A549 treated with dexamethasone at 1 μM for 4 hours (cell line): ENCODE measurements around the gene ALDH8A1. TPM values are rescaled to one million over a fixed set of nuclear protein-coding genes. Genes with fewer than 3 reads are reported as not detected.

ENCODE experiments used
- total RNA-seq: library from RNA; stranded (reverse); fragments of 200-300 nt; extraction: Qiagen RNA extraction; gene quantifications from 5 replicates; pipeline ENCODE4 v1.2.3, GENCODE V29; 2022

ALDH8A1 gene, protein sequence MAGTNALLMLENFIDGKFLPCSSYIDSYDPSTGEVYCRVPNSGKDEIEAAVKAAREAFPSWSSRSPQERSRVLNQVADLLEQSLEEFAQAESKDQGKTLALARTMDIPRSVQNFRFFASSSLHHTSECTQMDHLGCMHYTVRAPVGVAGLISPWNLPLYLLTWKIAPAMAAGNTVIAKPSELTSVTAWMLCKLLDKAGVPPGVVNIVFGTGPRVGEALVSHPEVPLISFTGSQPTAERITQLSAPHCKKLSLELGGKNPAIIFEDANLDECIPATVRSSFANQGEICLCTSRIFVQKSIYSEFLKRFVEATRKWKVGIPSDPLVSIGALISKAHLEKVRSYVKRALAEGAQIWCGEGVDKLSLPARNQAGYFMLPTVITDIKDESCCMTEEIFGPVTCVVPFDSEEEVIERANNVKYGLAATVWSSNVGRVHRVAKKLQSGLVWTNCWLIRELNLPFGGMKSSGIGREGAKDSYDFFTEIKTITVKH
- 0.06 to 0.22 TPM (median 0.15 TPM) in 5 replicates for total RNA-seq

DNA sequence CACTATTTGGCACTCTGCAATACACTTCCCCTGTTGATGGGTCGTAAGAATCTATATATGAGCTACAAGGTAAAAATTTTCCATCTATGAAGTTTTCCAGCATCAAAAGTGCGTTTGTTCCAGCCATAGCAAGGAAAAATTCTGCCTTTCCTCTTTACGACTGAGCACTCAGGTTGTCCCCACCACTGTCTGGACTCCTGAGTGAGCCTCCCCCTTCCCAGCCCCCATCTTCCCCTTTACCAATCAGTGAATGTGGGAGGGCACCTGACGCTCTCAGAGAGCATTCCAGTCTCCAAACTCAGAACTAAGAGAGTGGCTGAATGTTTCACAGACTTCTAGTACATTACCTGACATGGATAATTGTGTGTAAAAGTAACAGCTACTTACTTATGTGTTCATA lies at the start of gene ALDH8A1:
Gene ALDH8A1 (minus strand): TSS at position 175 of the 400 bp plus-strand sequence. CDS start 48 bp downstream, at position 127.

Other genes with a start within 250 kb of the ALDH8A1 start
- 33.6 to 37.5 TPM (median 35.5 TPM) in 5 replicates for gene HBS1L, start 104.7 kb upstream of the ALDH8A1 start, total RNA-seq
- 0.70 to 1.2 TPM (median 0.89 TPM) in 5 replicates for gene MYB, start 231.2 kb upstream of the ALDH8A1 start, total RNA-seq